Measurements from ENCODE around the gene ATP6V0A4.

- TF ChIP-seq CTCF (IDR thresholded peaks at IDR 0.05), result no peak
- no peak for TF ChIP-seq POLR2A (IDR thresholded peaks at IDR 0.05)
- no peak for TF ChIP-seq EP300 (IDR thresholded peaks at IDR 0.05)
- no peak for TF ChIP-seq POLR2AphosphoS5 (IDR thresholded peaks at IDR 0.05)
Observed at GRCh38 chr7:138698281-138698680, 99.7 kb downstream of the ATP6V0A4 start.

Data from upper lobe of left lung (tissue), 4 donors.